Chondrocyte (in vitro differentiated cells): ENCODE measurements around the gene ULK4. TPM values are rescaled to one million over a fixed set of nuclear protein-coding genes. Genes with fewer than 3 reads are reported as not detected.

Experiments
- DNase-seq: peaks from one replicate; pipeline ENCODE4 v3.0.0; 2021; ENCODE audit warnings: mixed read lengths, low spot score
- H3K27ac Mint-ChIP-seq: one replicate; pipeline ENCODE4 v1.8.0; 2021; ENCODE audit warnings: mild to moderate bottlenecking, moderate library complexity, mixed read lengths; ENCODE audit not compliant: unreplicated experiment
- H3K27me3 Mint-ChIP-seq: 2 replicates; pipeline ENCODE4 v1.8.0; 2021; ENCODE audit warnings: low read depth, mixed read lengths
- H3K36me3 Mint-ChIP-seq: 2 replicates; pipeline ENCODE4 v1.8.0; 2021; ENCODE audit warnings: low read depth, mixed read lengths
- H3K4me1 Mint-ChIP-seq: 2 replicates; pipeline ENCODE4 v1.8.0; 2021; ENCODE audit warnings: low read depth, mild to moderate bottlenecking, mixed read lengths
- H3K4me3 Mint-ChIP-seq: one replicate; pipeline ENCODE4 v1.8.0; 2021; ENCODE audit warnings: mild to moderate bottlenecking, moderate library complexity, mixed read lengths; ENCODE audit not compliant: unreplicated experiment
- H3K9me3 Mint-ChIP-seq: 2 replicates; pipeline ENCODE4 v1.8.0; 2021; ENCODE audit warnings: low read depth, mixed read lengths
- total RNA-seq: library from RNA; stranded (reverse); gene quantifications from 3 replicates; pipeline ENCODE4 v1.2.1, GENCODE V29; 2021
- TF ChIP-seq, protein P1 (sequence below): fragments of 200-600 bp; sonication (generic); IDR thresholded peaks from 2 replicates; pipeline ENCODE4 v1.5.0; 2021; ENCODE audit warnings: antibody characterized with exemption, mild to moderate bottlenecking, moderate library complexity

Gene ULK4
- total RNA-seq, 1 donor from 2014 or later: 9.1 TPM

DNA sequence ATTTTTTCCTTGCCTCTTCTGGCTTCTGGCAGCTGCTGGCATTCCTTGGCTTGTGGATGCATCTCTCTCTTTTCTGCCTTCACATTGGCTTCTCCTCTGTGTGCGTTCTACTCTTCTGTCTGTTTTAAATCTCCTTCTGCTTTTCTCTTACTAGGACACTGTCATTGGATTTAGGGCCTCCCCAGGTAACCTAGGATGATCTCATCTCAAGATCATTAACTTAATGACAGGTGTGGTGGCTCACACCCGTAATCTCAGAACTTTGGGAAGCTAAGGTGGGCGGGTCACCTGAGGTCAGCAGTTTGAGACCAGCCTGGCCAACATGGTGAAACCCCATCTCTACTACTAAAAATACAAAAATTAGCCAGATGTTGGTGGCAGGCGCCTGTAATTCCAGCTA, 40.9 kb upstream of the ULK4 start:
- TF ChIP-seq, protein P1, sequence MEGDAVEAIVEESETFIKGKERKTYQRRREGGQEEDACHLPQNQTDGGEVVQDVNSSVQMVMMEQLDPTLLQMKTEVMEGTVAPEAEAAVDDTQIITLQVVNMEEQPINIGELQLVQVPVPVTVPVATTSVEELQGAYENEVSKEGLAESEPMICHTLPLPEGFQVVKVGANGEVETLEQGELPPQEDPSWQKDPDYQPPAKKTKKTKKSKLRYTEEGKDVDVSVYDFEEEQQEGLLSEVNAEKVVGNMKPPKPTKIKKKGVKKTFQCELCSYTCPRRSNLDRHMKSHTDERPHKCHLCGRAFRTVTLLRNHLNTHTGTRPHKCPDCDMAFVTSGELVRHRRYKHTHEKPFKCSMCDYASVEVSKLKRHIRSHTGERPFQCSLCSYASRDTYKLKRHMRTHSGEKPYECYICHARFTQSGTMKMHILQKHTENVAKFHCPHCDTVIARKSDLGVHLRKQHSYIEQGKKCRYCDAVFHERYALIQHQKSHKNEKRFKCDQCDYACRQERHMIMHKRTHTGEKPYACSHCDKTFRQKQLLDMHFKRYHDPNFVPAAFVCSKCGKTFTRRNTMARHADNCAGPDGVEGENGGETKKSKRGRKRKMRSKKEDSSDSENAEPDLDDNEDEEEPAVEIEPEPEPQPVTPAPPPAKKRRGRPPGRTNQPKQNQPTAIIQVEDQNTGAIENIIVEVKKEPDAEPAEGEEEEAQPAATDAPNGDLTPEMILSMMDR: no peak
- no peak overlapping the region for H3K4me3 Mint-ChIP-seq
- peaks cover 8% of the 10 kb centered on the region for H3K9me3 Mint-ChIP-seq
- no peak overlapping the region for H3K27ac Mint-ChIP-seq
- H3K36me3 Mint-ChIP-seq: peaks cover 4% of the 10 kb centered on the region
- H3K4me1 Mint-ChIP-seq: peaks cover 6% of the 10 kb centered on the region
- H3K27me3 Mint-ChIP-seq: no peaks in the 10 kb centered on the region
- DNase-seq: no peak

DNA sequence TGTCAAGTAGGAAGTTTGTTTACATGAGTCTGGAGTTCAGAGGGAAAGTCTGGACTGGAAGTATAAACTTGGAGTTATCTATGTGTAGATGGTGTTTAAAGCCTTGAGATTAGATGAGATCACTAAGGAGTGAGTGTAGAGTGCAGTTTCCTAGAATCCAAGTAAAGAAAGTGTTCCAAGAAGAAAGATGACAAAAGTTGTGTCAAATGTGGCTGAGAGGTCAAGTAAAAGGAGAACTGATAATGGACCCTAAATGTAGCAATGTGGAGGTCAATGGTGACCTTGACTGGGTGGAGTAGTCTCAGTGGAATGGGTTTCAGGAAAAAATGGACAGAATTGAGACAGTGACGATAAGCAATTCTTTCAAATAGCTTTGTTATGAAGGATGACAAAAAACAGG, 39.9 kb upstream of the ULK4 start:
- TF ChIP-seq, protein P1: no peak
- peaks cover 12% of the 10 kb centered on the region for H3K4me1 Mint-ChIP-seq
- no peak for DNase-seq
- no peaks in the 10 kb centered on the region for H3K27me3 Mint-ChIP-seq
- peaks cover 4% of the 10 kb centered on the region for H3K36me3 Mint-ChIP-seq
- no peak overlapping the region for H3K27ac Mint-ChIP-seq
- peaks cover 8% of the 10 kb centered on the region for H3K9me3 Mint-ChIP-seq
- H3K4me3 Mint-ChIP-seq: no peak overlapping the region

DNA sequence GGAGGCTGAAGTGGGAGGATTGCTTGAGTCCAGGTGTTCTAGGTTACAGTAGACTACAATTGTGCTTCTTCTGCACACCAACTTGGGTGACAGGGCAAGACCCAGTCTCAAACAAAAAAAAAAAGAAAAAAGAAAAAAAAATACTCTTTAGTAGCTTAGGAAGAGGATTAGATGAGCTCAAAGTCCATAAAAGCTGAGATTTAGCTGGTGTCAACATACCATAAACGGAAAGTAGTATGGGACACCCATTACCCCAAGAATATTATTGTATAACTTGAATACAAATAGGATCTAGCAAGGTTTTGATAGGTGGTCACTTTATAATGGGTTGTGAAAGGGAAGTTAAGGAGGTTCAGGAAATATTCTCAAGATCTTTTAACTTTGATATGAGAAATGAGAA, 38.0 kb upstream of the ULK4 start:
- TF ChIP-seq, protein P1: no peak
- no peak overlapping the region for H3K27ac Mint-ChIP-seq

DNA sequence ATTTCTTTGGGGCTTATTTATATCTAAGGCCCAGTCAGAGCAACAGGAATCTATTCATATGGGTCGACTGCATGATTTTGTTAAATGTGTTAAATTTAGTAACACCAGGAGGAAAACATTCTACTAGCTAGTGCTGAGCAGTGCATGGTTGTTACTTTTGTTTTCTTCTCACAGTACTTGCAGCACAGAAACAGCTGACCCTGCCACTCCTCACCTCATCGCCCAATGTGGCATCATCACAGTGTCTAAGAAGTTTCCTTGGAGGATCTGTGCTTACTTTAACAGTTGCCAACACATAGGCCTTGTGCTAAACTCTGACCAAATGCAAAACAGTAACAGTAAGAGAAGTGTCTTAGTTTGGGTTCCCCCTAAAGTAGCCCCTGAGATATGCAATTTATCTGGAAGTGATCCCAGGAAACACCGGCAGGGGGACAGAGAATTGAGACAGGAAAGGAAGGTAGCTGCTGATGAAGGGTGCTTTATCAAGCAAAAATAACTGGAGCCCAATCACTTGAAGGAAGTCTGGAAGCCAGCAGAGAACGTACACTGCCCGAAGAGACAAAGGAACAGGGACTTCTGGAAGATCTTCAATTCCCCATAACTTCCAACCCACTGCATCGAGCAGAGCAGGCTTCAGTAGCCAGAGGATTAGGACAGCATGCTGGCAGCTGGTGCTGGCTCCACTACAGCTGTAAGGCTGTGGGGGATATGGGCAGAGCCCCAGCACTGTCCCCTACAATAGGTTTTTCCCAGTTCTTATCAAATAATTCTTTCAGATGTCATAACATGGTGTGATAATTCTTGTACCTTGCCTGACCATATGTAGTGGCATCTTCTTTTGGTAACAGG, 36.0 kb upstream of the ULK4 start:
- Mint-ChIP-seq H3K27me3 (no peaks in the 10 kb centered on the region), H3K36me3 (peaks cover 4% of the 10 kb centered on the region), H3K4me3 (no peak overlapping the region), H3K27ac (peak overlapping the region; percentile 59), H3K9me3 (peaks cover 8% of the 10 kb centered on the region), H3K4me1 (peaks cover 12% of the 10 kb centered on the region)
- DNase-seq: no peak
- TF ChIP-seq, protein P1: peak; percentile 64

More for the DNA sequence above, 38.0 kb upstream of the ULK4 start:
- H3K9me3 Mint-ChIP-seq: peaks cover 8% of the 10 kb centered on the region
- H3K36me3 Mint-ChIP-seq: peaks cover 4% of the 10 kb centered on the region
- H3K4me1 Mint-ChIP-seq: peaks cover 12% of the 10 kb centered on the region
- H3K4me3 Mint-ChIP-seq: no peak overlapping the region
- H3K27me3 Mint-ChIP-seq: no peaks in the 10 kb centered on the region
- no peak for DNase-seq

DNA sequence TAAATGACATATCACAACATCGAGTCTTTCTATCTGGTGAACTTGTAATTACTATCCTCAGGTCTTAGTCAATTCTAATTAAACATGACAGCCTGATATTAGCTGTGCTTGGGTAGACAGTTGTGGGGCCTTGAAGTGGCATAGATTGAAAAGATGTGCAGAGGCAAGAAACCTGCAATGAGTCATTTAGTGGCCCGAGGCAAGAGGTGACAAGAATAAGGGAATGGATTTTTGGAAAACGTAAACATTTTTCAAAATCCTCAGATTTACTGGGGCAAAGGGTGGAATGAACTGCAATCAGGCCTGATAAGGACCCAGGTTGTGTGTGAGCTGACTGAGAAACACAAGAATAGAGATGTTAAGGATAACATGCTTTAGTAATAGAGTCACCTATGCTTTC, 29.5 kb upstream of the ULK4 start:
- H3K9me3 Mint-ChIP-seq: no peaks in the 10 kb centered on the region
- TF ChIP-seq, protein P1: no peak
- no peak overlapping the region for H3K27ac Mint-ChIP-seq
- no peaks in the 10 kb centered on the region for H3K36me3 Mint-ChIP-seq
- no peak for DNase-seq
- no peak overlapping the region for H3K4me3 Mint-ChIP-seq
- no peaks in the 10 kb centered on the region for H3K4me1 Mint-ChIP-seq
- H3K27me3 Mint-ChIP-seq: no peaks in the 10 kb centered on the region
